Endothelial cell of umbilical vein (primary cell): Measurements from ENCODE around the gene TFAM. TPM values are rescaled to one million over a fixed set of nuclear protein-coding genes. Genes with fewer than 3 reads are reported as not detected.

Experiments
- BruUV-seq: library from RNA; stranded (reverse); fragments of 400-500 nt; replicated peaks from 2 replicates; lab custom pipeline; 2021; lab: Mats Ljungman, UMichigan
- CTCF ChIA-PET: fragments of 300-600, 350-600 bp; sonication (Branson Sonifier 250); formaldehyde crosslinking; loops from one replicate; lab custom pipeline; 2021; ENCODE audit warnings: antibody characterized with exemption, inconsistent platforms; lab: Charles Lee
- POLR2A ChIA-PET: fragments of 300-600, 350-600 bp; sonication (Branson Sonifier 250); formaldehyde crosslinking; loops from one replicate; lab custom pipeline; 2021; ENCODE audit warnings: antibody characterized with exemption, inconsistent platforms; lab: Charles Lee
- DNase-seq: peaks from one replicate; pipeline ENCODE4 v3.0.0-alpha.2; 2011; ENCODE audit warnings: low read depth, low spot score
- FAIRE-seq: peaks from 2 replicates; lab custom pipeline; 2011; peaks lifted over from hg19 to GRCh38; lab: Jason Lieb, UNC
- H2AFZ ChIP-seq: 2 replicates; pipeline ENCODE4 v1.6.0; 2012; ENCODE audit warnings: low read depth, low read length, control low read depth, inconsistent platforms
- H3K27ac ChIP-seq: 2 replicates; pipeline ENCODE4 v1.5.1; 2011; ENCODE audit warnings: low read depth, mild to moderate bottlenecking, control low read depth, low read length, moderate library complexity; ENCODE audit not compliant: insufficient read depth
- H3K27me3 ChIP-seq, 2 experiments: 2 replicates each; pipeline versions ENCODE4 v1.6.0 to v1.6.1; 2011; ENCODE audit warnings: low read length in 2 of 2, mixed read lengths in 1 of 2; ENCODE audit not compliant: control insufficient read depth in 2 of 2, insufficient read depth in 2 of 2
- H3K36me3 ChIP-seq, 2 experiments: 2 replicates in 1 of 2; 3 replicates in 1 of 2; pipeline ENCODE4 v1.5.1; 2011; ENCODE audit warnings: low read length in 2 of 2, mild to moderate bottlenecking in 1 of 2, moderate library complexity in 1 of 2; ENCODE audit not compliant: control insufficient read depth in 2 of 2, insufficient read depth in 2 of 2; ENCODE audit errors: extremely low read depth in 1 of 2
- H3K4me1 ChIP-seq: 3 replicates; pipeline ENCODE4 v1.5.1; 2011; ENCODE audit warnings: mild to moderate bottlenecking, low read length; ENCODE audit not compliant: control insufficient read depth, insufficient read depth; ENCODE audit errors: extremely low read depth
- H3K4me2 ChIP-seq: 2 replicates; pipeline ENCODE4 v1.6.1; 2011; ENCODE audit warnings: low read length, control low read depth, mixed read lengths; ENCODE audit not compliant: insufficient read depth
- H3K4me3 ChIP-seq, 3 experiments: fragments of 200-600 bp in 1 of 3; sonication (generic), shearing (Covaris generic) in 1 of 3; replicated peaks in 1 of 3; 2 replicates each; pipeline ENCODE4 v1.5.1; 2011 to 2016; ENCODE audit warnings: control low read depth in 3 of 3, low read length in 3 of 3, mild to moderate bottlenecking in 2 of 3, inconsistent platforms in 1 of 3, low read depth in 1 of 3, moderate library complexity in 1 of 3; ENCODE audit not compliant: insufficient read depth in 1 of 3
- H3K79me2 ChIP-seq: 2 replicates; pipeline ENCODE4 v1.6.0; 2012; ENCODE audit warnings: low read length, inconsistent platforms; ENCODE audit not compliant: control insufficient read depth, insufficient read depth
- H3K9ac ChIP-seq: replicated peaks from 2 replicates; pipeline ENCODE3; 2011; ENCODE audit warnings: low read length, control low read depth; ENCODE audit not compliant: insufficient read depth; ENCODE audit errors: extremely low read depth
- H3K9me1 ChIP-seq: replicated peaks from 3 replicates; pipeline ENCODE4 v1.6.0; 2011; ENCODE audit warnings: mild to moderate bottlenecking, low read length; ENCODE audit not compliant: control insufficient read depth, insufficient read depth; ENCODE audit errors: extremely low read depth
- H3K9me3 ChIP-seq: replicated peaks from 2 replicates; pipeline ENCODE4 v1.5.1; 2012; ENCODE audit warnings: low read length, inconsistent platforms; ENCODE audit not compliant: control insufficient read depth, insufficient read depth
- H4K20me1 ChIP-seq: replicated peaks from 2 replicates; pipeline ENCODE3; 2011; ENCODE audit warnings: mild to moderate bottlenecking, low read length; ENCODE audit not compliant: control insufficient read depth, insufficient read depth; ENCODE audit errors: extremely low read depth
- EZH2 ChIP-seq: IDR thresholded peaks from 2 replicates; pipeline ENCODE4 v1.6.1; 2012; ENCODE audit warnings: borderline replicate concordance, low read depth, mild to moderate bottlenecking, moderate library complexity, low read length, inconsistent platforms; ENCODE audit not compliant: severe bottlenecking
- FOS ChIP-seq: IDR thresholded peaks from 2 replicates; pipeline ENCODE4 v1.6.1; 2011; ENCODE audit warnings: mild to moderate bottlenecking, low read length, moderate library complexity, borderline replicate concordance; ENCODE audit not compliant: insufficient read depth
- GATA2 ChIP-seq: IDR thresholded peaks from 2 replicates; pipeline ENCODE4 v1.7.0; 2011; ENCODE audit warnings: low read depth, mild to moderate bottlenecking, moderate library complexity, mixed read lengths, low read length; ENCODE audit not compliant: insufficient read length, insufficient read depth
- JUN ChIP-seq: IDR thresholded peaks from 2 replicates; pipeline ENCODE4 v1.6.1; 2011; ENCODE audit warnings: borderline replicate concordance, low read depth; ENCODE audit not compliant: insufficient read length, insufficient read depth
- MYC ChIP-seq: IDR thresholded peaks from one replicate; pipeline ENCODE4 v1.6.1; 2011; ENCODE audit warnings: mild to moderate bottlenecking, low read depth, low read length
- POLR2A ChIP-seq: IDR thresholded peaks from 2 replicates; pipeline ENCODE4 v1.6.1; 2012; ENCODE audit warnings: low read depth, mild to moderate bottlenecking, control low read depth, low read length
- POLR2AphosphoS5 ChIP-seq: IDR thresholded peaks from 2 replicates; pipeline ENCODE4 v1.6.1; 2012; ENCODE audit warnings: low read depth, mild to moderate bottlenecking, control low read depth, low read length, moderate library complexity; ENCODE audit not compliant: insufficient read depth
- dilution Hi-C: fragments of 300-500 bp; cut with MboI; formaldehyde crosslinking; loops from one replicate; pipeline ENCODE4 v1.15.0; 2019; ENCODE audit warnings: low sequenced_read_pairs; ENCODE audit not compliant: extremely low pct_ligation_motif_present
- intact Hi-C: fragments of 100-400 bp; cut with micrococcal nuclease; formaldehyde crosslinking; loops from one replicate; pipeline ENCODE4 v1.10.0; 2022
- polyA plus RNA-seq, 4 experiments: library from polyadenylated mRNA; depleted of rRNA in 3 of 4; stranded (reverse) in 3 of 4; unstranded in 1 of 4; fragments of >200 nt; gene quantifications; 2 replicates each; pipeline versions ENCODE4 v1.2.1 to v1.2.3, GENCODE V29; 2011 to 2012; ENCODE audit warnings: missing spikeins in 1 of 4
- total RNA-seq: library from RNA; stranded (reverse); gene quantifications from 2 replicates; pipeline ENCODE4 v1.2.3, GENCODE V29; 2021
- TF ChIP-seq, protein P1 (sequence below): IDR thresholded peaks from 2 replicates; pipeline ENCODE4 v1.6.1; 2011; ENCODE audit not compliant: insufficient read depth, insufficient read length
- TF ChIP-seq, protein P2 (sequence below), 2 donors: IDR thresholded peaks; 1 replicate in 1 of 2; 2 replicates in 1 of 2; pipeline ENCODE4 v1.5.1; 2011; ENCODE audit warnings: low read length in 2 of 2, mild to moderate bottlenecking in 2 of 2, moderate library complexity in 2 of 2, control low read depth in 1 of 2, inconsistent platforms in 1 of 2, low read depth in 1 of 2; ENCODE audit not compliant: insufficient read depth in 1 of 2; ENCODE audit errors: extremely low read depth in 1 of 2

Gene TFAM
- total and polyA plus RNA-seq, 2 donors (not counting 3 experiments of a cell fraction or from before 2014, with no cell fraction given) = 21.3 to 45.1 TPM

DNA sequence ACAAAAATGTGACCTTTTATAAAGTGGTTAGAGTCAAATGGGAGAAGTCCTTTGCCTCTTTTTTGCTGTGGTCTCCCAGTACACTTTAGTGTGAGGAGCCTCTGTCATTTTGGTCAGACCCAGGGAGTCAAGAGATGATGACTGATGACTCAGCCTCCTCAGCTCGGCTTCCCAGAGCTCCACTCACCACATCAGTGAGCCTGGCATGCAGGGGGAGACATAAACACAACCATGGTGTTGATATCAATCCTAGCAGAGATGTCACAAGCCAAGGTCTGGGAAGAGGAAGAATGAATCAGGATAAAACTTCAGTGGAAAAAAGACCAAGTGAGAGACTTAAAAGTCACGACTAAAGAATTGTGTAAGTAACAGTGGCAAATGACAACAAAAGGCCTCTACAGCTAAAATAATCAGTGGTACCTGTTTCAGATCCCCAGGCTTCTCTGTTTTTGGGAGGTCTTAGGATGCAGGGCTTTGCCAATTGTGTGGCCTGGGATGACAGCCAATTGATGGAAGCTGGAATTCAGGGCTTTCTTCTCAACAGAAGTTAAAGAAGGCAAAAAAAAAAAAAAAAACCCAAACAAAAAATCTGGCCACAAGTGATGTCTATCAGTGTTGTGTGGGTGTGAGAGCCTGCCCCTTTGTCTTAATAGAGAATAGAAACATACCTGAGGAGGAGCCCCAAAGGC lies 50.2 kb downstream of the TFAM start:
- POLR2A ChIA-PET = no interaction called here
- TF ChIP-seq JUN (no peak), FOS (peak; percentile 59), EZH2 (no peak), POLR2A (no peak)
- TF ChIP-seq, protein P1, sequence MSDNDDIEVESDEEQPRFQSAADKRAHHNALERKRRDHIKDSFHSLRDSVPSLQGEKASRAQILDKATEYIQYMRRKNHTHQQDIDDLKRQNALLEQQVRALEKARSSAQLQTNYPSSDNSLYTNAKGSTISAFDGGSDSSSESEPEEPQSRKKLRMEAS = no peak
- intact Hi-C loops (no loop called here), dilution Hi-C loops (no loop called here)
- no peaks in the 10 kb centered on the region for H3K79me2 ChIP-seq
- H2AFZ ChIP-seq = no peak overlapping the region
- no peaks in the 10 kb centered on the region for H3K36me3 ChIP-seq
- FAIRE-seq = no peak
- H3K27ac ChIP-seq = no peak overlapping the region
- no peak overlapping the region for H3K4me2 ChIP-seq
- H3K4me3 ChIP-seq = no peak overlapping the region
- no peak overlapping the region for H3K9ac ChIP-seq
- BruUV-seq = no TSS peak
- H4K20me1 ChIP-seq = no peaks in the 10 kb centered on the region
- H3K27me3 ChIP-seq = peaks cover 2 to 8% of the 10 kb centered on the region in 2 experiments
- H3K4me1 ChIP-seq = peaks cover 8% of the 10 kb centered on the region
- no peaks in the 10 kb centered on the region for H3K9me1 ChIP-seq
- CTCF ChIA-PET = interaction anchor here (0.7 kb wide), 1 partner anchor 9 kb away, joined by 5 read pairs; no protein-coding TSS in a partner anchor
- DNase-seq = peak; percentile 23
- H3K9me3 ChIP-seq = no peaks in the 10 kb centered on the region

DNA sequence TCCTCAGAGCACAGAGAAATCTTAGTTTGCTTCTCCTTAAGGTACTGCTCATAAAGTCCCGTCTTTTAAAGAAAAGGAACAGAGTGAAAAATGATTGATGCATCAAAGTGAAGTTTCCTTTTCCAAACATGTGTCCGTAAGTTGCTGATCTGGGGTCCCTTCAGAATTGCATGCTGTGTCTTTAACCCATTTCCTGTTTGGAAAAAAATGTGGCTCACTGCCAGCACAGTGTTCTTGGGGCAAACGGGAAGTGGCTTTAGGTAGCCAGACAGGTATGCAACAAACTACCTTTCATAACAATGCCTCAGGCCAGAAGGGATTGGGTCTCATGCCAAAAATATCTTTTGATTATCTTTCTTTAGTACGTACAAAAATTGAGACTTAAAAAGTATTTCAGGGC lies 50.9 kb downstream of the TFAM start:
- Histone ChIP-seq H3K27me3 (peaks cover 2 to 8% of the 10 kb centered on the region in 2 experiments), H3K27ac (no peak overlapping the region), H2AFZ (no peak overlapping the region), H3K4me3 (no peak overlapping the region), H3K9me1 (no peaks in the 10 kb centered on the region), H4K20me1 (no peaks in the 10 kb centered on the region), H3K4me1 (peaks cover 8% of the 10 kb centered on the region), H3K9me3 (no peaks in the 10 kb centered on the region), H3K4me2 (no peak overlapping the region), H3K36me3 (no peaks in the 10 kb centered on the region), H3K79me2 (no peaks in the 10 kb centered on the region), H3K9ac (no peak overlapping the region)
- intact Hi-C loops (no loop called here), dilution Hi-C loops (no loop called here)
- ChIA-PET POLR2A (no interaction called here), CTCF (no interaction called here)
- peak; percentile 64 for FAIRE-seq
- no TSS peak for BruUV-seq
- peak; percentile 12 for DNase-seq
- TF ChIP-seq EZH2 = no peak
- no peak for TF ChIP-seq MYC
- no peak for TF ChIP-seq POLR2AphosphoS5
- TF ChIP-seq, protein P2, sequence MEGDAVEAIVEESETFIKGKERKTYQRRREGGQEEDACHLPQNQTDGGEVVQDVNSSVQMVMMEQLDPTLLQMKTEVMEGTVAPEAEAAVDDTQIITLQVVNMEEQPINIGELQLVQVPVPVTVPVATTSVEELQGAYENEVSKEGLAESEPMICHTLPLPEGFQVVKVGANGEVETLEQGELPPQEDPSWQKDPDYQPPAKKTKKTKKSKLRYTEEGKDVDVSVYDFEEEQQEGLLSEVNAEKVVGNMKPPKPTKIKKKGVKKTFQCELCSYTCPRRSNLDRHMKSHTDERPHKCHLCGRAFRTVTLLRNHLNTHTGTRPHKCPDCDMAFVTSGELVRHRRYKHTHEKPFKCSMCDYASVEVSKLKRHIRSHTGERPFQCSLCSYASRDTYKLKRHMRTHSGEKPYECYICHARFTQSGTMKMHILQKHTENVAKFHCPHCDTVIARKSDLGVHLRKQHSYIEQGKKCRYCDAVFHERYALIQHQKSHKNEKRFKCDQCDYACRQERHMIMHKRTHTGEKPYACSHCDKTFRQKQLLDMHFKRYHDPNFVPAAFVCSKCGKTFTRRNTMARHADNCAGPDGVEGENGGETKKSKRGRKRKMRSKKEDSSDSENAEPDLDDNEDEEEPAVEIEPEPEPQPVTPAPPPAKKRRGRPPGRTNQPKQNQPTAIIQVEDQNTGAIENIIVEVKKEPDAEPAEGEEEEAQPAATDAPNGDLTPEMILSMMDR (IDR thresholded peaks at IDR 0.05; ENCODE audit: extremely low read depth in 1 of 2, insufficient read depth in 1 of 2, low read depth in 1 of 2, low read length in 2 of 2) = no peak
- TF ChIP-seq, protein P1 = no peak
- TF ChIP-seq FOS = no peak
- TF ChIP-seq GATA2 = no peak
- no peak for TF ChIP-seq JUN
- TF ChIP-seq POLR2A = no peak
